ENCODE data around the gene CDH13. TPM values are rescaled to one million over a fixed set of nuclear protein-coding genes. Genes with fewer than 3 reads are reported as not detected.
A peak's percentile ranks its signal among the peaks of the same experiment; 100 is the strongest.

Gene CDH13
- total RNA-seq, 4 donors from 2014 or later = 2.0 to 6.6 (median 4.1) TPM; not detected in 1

DNA sequence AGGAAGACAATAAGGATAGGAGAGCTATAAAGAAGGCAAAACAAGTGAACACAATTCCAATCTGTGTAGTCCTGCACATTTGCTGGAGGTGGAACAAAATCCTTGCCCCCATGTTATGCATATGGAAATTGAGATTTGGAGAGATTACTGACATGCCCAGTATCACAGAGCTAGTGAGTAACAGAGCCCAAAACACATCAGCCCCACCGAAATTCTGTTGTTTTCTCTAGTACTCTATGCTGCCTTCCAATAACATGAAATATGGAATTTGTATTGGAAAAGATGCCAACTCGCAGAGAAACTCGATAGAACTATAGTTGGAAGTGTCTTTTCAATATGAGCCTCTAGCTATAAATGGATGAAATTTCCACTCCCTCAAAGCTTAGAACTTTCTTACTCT is 456.6 kb downstream of the CDH13 start:
- TF ChIP-seq POLR2A (IDR thresholded peaks at IDR 0.05) = no peak
- TF ChIP-seq, protein P1, sequence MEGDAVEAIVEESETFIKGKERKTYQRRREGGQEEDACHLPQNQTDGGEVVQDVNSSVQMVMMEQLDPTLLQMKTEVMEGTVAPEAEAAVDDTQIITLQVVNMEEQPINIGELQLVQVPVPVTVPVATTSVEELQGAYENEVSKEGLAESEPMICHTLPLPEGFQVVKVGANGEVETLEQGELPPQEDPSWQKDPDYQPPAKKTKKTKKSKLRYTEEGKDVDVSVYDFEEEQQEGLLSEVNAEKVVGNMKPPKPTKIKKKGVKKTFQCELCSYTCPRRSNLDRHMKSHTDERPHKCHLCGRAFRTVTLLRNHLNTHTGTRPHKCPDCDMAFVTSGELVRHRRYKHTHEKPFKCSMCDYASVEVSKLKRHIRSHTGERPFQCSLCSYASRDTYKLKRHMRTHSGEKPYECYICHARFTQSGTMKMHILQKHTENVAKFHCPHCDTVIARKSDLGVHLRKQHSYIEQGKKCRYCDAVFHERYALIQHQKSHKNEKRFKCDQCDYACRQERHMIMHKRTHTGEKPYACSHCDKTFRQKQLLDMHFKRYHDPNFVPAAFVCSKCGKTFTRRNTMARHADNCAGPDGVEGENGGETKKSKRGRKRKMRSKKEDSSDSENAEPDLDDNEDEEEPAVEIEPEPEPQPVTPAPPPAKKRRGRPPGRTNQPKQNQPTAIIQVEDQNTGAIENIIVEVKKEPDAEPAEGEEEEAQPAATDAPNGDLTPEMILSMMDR (IDR thresholded peaks at IDR 0.05) = no peak
- H3K36me3 ChIP-seq = no peaks in the 10 kb centered on the region
- H3K27ac ChIP-seq = no peak overlapping the region
- no peaks in the 10 kb centered on the region for H3K27me3 ChIP-seq
- no peak for DNase-seq
- H3K4me1 ChIP-seq = no peaks in the 10 kb centered on the region
- H3K4me3 ChIP-seq = no peak overlapping the region
- no peaks in the 10 kb centered on the region for H3K9me3 ChIP-seq

DNA sequence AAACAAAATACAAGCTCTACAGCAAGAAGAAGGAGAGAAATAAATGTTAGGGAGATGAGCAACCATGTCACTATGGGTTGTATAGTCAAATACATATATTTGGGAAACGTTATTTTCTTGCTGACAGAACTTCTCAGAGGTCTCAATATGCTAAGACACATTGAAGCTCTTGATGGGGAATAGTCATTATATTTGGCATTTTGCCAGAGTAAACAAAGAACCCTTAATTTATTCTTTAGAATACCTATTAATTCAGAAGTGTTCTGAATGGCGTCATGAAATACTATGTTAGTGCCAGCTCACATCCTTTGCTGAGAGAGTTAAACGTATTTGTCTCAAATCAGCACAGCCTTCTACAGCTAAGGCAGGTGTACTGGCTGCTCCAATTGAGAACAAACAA is 458.9 kb downstream of the CDH13 start:
- H3K4me1 ChIP-seq = no peaks in the 10 kb centered on the region
- no peaks in the 10 kb centered on the region for H3K27me3 ChIP-seq
- H3K36me3 ChIP-seq = no peaks in the 10 kb centered on the region
- TF ChIP-seq, protein P1 (IDR thresholded peaks at IDR 0.05) = no peak
- TF ChIP-seq POLR2A (IDR thresholded peaks at IDR 0.05) = no peak
- H3K27ac ChIP-seq = no peak overlapping the region
- no peaks in the 10 kb centered on the region for H3K9me3 ChIP-seq
- no peak overlapping the region for H3K4me3 ChIP-seq
- no peak for DNase-seq

DNA sequence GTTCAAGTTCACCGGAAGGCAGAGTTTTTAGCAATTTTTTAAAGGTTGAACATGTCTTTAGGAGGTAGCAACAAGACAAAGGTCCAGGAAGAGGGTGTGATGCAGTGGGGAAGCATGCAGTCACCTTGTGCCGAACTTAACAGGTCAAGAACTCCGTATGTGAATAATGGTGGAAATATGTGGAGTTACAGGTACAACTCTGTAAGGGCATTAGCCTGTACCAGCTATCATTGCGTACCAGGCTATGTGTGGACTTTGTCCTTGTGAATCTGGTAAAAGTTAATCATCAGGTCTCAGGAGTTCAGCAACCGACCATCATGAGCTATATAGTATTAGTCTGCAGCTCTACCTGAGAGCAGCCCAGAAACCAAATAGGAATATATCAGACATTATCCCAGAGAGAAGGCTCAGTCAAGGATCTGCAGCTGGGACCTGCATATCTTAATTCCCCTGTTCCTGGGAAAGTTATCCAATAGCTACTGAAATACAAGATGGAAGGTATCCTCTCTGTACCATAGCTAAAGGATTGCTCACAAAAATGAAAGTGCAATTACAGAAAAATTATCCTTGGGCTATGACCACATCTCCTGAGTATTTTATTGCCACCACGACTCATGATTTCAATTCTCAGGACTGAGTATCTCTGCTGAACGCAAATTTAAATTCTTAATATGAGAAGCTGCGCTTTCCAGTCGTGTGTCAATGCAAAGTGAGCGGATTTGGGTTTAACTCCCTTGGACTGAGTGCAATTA is 469.3 kb downstream of the CDH13 start:
- TF ChIP-seq POLR2A (IDR thresholded peaks at IDR 0.05) = no peak
- TF ChIP-seq, protein P1 (IDR thresholded peaks at IDR 0.05) = no peak
- Histone ChIP-seq H3K36me3 (no peaks in the 10 kb centered on the region), H3K4me1 (no peaks in the 10 kb centered on the region), H3K27me3 (no peaks in the 10 kb centered on the region), H3K27ac (peak overlapping the region in 2 of 4 donors; percentile 24 to 61), H3K4me3 (peak overlapping the region in 1 of 4 donors; percentile 5), H3K9me3 (peaks cover 0 to 4% (median 2%) of the 10 kb centered on the region in 4 donors)
- DNase-seq = peak in 1 of 3 donors; percentile 68

DNA sequence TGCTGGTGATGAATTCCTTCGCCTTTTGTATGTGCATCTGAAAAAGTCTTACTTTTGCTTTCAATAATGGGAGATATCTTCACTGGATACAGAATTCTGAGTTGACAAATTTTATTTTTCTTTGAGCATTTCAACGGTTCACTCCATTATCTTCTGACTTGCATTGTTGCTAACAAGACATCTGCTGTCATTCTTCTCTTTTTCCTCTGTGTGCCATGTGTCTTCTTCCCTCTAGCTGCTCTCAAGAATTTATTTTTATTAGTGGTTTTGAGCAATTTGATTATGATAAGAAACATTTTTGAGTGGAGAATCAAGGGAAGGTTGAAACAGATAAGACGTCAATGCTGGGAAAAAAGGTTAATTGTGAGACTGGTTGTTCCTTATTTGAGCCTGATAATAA is 471.8 kb downstream of the CDH13 start:
- no peak for DNase-seq
- Histone ChIP-seq H3K36me3 (no peaks in the 10 kb centered on the region), H3K4me1 (no peaks in the 10 kb centered on the region), H3K9me3 (peaks cover 0 to 4% (median 2%) of the 10 kb centered on the region in 4 donors), H3K27ac (no peak overlapping the region), H3K4me3 (no peak overlapping the region), H3K27me3 (no peaks in the 10 kb centered on the region)
- TF ChIP-seq, protein P1 (IDR thresholded peaks at IDR 0.05) = no peak
- TF ChIP-seq POLR2A (IDR thresholded peaks at IDR 0.05) = no peak

DNA sequence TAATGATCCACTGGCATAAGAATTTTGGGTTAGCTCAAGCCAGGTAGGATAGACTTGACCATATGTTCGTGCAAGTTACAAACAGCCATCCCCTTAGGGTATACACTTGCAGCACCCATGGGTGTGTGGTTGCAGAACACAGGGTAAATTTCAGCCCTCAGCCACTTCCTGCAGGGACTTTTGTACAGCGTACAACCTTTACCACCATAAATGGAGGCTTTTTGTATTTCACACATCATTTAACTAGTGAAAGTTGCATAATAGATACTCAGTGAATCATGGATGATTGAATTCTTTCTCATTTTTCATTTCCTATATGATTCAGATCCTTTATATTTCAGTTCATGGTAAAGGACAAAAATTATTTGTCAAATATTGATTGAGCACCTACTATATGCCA is 473.9 kb downstream of the CDH13 start:
- Histone ChIP-seq H3K36me3 (no peaks in the 10 kb centered on the region), H3K4me1 (no peaks in the 10 kb centered on the region), H3K9me3 (peaks cover 0 to 4% (median 2%) of the 10 kb centered on the region in 4 donors), H3K27ac (no peak overlapping the region), H3K4me3 (no peak overlapping the region), H3K27me3 (no peaks in the 10 kb centered on the region)
- DNase-seq = no peak
- TF ChIP-seq, protein P1 (IDR thresholded peaks at IDR 0.05) = no peak
- TF ChIP-seq POLR2A (IDR thresholded peaks at IDR 0.05) = no peak

All from Peyer's patch (tissue), 4 donors.